Measurements from ENCODE around the gene LYRM4.

LYRM4 gene

DNA sequence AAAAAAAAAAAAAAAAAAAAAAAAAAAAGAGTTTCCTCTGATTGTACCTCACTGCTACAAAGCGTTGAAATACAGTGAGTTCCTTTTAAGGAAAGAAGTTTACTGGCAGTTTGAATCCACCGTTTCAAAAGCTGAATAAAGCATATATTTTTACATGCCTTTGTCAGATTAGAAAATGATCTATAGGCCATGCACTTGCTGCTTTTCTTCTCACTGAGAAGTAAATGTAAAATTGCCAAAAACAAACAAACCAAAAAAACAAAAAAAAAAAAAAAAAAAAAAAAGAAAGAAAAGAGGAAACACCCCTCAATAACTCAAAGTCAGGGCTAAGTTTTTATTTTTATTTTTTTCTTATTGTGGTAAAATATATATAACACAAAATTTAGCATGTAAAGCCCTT, 81.9 kb downstream of the LYRM4 start:
- in situ Hi-C loops (cut with MboI; ENCODE audit: low sequenced_read_pairs) = no loop called here

DNA sequence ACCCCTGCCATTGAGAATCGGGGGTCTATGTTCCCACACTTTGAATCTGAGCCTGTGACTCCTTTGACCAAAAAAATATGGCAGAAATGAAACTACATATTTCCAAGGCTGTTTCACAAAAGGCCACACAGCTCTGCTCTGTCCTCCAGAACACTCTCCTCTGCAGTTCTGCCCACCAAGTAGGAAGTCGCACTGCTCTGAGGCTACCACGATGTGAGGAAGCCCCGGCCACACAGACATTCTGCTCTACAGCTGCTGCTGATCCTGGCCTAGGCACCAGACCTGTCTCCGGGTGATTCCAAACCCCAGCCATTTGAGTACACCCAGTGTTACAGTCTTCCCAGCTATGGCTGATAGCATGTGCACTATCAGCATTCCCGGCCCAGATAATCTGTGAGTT, 85.1 kb downstream of the LYRM4 start:
- in situ Hi-C loops (cut with MboI; ENCODE audit: low sequenced_read_pairs) = no loop called here

GRCh38 chr6:5174756-5175549, 85.8 kb downstream of the LYRM4 start:
- in situ Hi-C loops (cut with MboI; ENCODE audit: low sequenced_read_pairs) = no loop called here

DNA sequence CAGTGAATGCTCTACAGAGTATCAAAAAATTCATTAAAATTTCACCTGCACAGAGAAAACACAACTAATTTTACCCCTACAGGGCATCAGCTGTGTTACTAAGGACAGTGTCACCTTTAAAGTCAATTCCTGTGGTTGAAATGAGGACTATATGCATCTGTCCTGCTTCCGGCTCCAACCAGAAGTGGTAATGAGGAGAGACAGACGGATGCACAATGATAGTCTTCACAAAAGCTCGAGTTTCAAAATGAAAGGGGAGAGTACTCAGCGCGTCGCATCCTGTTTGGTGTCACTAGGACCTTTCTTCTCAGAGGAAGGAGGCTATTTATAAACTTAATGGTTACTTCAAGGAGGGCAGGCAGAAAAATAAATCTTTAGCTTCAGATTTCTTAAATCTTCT, 86.5 kb downstream of the LYRM4 start:
- in situ Hi-C loops (cut with MboI; ENCODE audit: low sequenced_read_pairs) = no loop called here

GRCh38 chr6:5173810-5174209, 86.9 kb downstream of the LYRM4 start:
- in situ Hi-C loops (cut with MboI; ENCODE audit: low sequenced_read_pairs) = no loop called here

DNA sequence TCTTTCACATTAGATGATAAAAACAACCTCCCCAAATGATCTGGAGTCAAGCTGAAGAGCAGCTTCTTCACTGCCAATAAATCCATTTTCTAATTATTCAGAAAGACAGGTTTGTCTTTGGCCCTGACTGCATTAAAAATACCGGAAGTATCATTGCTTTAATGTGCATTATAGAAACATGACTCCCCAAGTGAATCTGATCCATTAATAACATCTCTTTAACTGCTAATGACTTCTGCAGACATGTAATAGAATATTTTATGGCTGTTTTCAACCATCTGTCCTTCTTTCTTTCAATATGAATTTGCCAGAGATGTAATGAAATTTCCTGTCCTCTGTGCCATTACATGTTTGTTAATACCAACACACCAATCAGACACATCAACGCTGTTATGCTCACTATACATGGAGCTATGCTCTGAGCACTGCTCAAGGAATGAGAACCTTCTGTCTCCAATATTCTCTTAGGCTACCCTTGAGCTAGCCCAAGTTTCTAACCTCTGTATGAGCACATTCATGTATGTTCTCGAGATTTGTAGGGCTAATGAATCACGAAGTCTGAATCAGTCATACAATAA, 87.8 kb downstream of the LYRM4 start:
- in situ Hi-C loops (cut with MboI; ENCODE audit: low sequenced_read_pairs) = no loop called here

DNA sequence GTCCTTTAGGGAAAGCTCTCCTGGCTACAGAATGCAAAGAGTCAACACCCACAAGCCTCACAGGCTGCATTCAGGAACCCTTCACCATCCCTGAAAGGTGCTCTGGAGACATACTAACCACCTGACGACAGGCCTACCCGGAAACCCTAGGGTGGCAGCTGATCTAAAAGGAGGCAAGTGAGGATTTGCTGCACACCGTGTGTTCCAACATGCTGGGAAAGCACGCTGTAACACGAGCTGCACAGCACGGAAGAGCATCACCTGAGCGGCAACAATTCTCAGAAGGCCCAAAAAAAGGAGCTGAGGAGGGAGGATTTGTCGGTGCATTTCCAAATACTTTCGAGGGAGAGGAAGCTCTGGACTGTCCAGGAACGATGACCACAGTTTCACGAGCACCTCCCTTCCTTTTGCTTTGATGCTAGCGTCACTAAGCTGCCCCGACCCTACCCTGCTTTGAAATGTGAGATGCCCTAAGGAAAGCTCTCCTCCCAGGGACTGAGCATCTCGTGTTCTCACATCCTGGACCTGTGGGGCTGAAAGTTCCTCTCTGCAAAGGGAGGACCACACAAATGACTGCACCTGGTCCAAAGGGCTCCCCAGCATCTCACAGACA, 88.6 kb downstream of the LYRM4 start:
- in situ Hi-C loops (cut with MboI; ENCODE audit: low sequenced_read_pairs) = no loop called here

DNA sequence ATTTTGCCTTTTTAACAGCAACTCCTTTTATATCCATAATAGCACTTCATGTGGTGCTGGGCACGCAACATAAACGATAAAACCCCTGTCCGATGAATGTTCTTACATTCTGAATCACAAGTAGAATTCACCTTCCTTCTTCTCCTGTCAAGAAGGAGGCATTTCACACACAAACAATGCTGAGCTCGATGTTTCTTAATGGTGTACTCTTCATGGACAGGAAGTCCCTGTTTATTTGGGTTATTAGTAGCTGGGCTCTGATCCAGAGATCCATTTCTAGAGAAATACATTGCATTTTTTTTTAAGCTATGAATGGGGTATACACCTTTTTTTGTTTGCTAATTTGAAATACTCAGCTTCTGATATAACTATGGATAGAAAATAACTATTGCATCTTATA, 93.2 kb downstream of the LYRM4 start:
- in situ Hi-C loops (cut with MboI; ENCODE audit: low sequenced_read_pairs) = no loop called here

- in situ Hi-C loops (cut with MboI; ENCODE audit: low sequenced_read_pairs) = no loop called here
Measured at GRCh38 chr6:5164092-5164491, 96.7 kb downstream of the LYRM4 start.

- in situ Hi-C loops (cut with MboI; ENCODE audit: low sequenced_read_pairs) = no loop called here
Measured at GRCh38 chr6:5163247-5163646, 97.5 kb downstream of the LYRM4 start.

DNA sequence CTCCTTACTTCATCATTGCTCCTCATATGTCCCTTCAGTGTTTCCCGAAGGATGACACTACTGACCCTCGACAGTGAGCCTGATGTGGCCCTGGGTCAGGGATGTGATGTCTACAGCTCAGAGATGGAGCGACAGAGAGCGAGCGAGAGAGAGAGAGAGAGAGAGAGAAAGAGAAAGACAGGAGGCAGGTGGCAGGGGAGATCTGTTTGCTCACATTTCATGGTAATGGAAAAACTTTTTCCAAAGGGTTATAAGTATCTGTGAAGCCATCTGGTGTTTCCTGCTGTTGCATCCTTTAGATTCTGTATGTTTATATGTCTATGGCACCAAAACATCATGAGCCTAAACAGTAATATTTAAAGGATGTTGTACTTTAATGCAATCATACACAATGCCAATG, 98.4 kb downstream of the LYRM4 start:
- in situ Hi-C loops (cut with MboI; ENCODE audit: low sequenced_read_pairs) = no loop called here

- in situ Hi-C loops (cut with MboI; ENCODE audit: low sequenced_read_pairs) = no loop called here
Measured at GRCh38 chr6:5160206-5160605, 100.5 kb downstream of the LYRM4 start.

DNA sequence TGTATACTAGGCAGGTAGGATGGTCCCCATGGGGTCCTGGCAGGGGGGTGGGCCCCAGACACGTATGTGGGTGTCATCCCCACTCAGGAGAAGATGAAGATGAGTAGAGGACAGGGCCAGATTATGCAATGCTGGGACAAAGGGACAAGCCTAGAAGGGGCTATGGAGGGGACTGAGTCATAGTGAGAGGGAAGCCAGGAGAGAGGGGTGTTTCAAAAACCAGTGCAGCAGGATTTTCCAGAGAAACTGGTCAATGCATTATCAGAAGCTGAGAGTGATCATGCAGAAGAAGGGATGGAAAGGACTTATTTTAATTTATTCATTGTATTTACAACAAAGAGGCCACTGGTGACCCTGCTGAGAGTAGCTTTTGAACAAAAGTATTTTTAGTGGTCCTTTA, 101.6 kb downstream of the LYRM4 start:
- in situ Hi-C loops (cut with MboI; ENCODE audit: low sequenced_read_pairs) = no loop called here

DNA sequence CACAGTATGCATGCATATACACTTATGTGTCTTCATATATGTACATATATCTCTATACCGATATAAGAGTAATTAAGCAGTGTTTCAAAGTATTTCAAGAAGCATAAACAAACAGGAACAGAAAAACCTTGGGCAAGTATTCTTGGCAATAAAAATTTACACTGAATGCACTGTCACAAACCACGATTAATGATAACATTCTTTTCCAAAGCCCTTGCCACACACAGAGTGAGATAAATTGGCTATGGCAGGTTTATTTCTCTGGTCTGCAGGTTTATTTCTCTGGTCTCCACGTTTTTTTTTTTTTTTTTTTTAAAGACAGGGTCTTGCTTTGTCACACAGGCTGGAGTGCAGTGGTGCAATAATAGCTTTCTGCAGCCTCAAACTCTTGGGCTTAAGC, 102.6 kb downstream of the LYRM4 start:
- in situ Hi-C loops (cut with MboI; ENCODE audit: low sequenced_read_pairs) = no loop called here

- in situ Hi-C loops (cut with MboI; ENCODE audit: low sequenced_read_pairs) = no loop called here
Measured at GRCh38 chr6:5157621-5158138, 103.1 kb downstream of the LYRM4 start.

GRCh38 chr6:5156627-5157026, 104.1 kb downstream of the LYRM4 start:
- in situ Hi-C loops (cut with MboI; ENCODE audit: low sequenced_read_pairs) = no loop called here

DNA sequence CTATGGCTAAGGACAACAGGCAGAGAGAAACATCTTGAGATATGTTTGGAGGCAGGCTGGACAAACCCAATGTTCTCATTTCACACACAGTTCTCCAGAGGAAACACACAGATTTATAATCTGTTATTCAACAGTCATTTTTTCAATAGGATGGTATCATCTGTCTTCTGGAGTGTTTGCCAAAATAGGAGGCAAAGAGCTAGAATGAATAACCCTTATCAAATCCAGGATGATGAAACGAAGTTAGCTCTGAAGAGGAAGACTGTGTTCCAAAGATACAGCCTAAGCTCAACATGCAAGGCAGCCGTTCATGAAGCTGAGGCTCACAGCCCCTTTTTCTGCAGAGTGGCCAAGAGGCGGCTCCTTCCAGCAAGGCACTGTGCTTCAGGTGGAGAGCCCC, 104.8 kb downstream of the LYRM4 start:
- in situ Hi-C loops (cut with MboI; ENCODE audit: low sequenced_read_pairs) = no loop called here

DNA sequence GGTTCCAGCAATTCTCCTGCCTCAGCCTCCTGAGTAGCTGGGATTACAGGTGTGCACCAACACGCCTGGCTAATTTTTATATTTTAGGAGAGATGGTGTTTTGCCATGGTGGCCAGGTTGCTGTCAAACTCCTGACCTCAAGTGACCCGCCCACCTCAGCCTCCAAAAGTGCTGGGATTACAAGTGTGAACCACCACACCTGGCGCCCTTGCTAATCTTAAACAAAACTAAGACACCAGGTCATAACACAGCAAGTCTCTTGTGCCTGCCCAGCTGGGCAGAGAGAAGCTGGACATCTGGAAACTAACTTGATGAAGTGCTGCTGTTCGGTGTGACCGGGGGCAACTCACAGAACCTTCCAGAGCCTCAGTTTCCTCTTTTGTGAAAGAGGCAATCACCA, 107.6 kb downstream of the LYRM4 start:
- in situ Hi-C loops (cut with MboI; ENCODE audit: low sequenced_read_pairs) = no loop called here

DNA sequence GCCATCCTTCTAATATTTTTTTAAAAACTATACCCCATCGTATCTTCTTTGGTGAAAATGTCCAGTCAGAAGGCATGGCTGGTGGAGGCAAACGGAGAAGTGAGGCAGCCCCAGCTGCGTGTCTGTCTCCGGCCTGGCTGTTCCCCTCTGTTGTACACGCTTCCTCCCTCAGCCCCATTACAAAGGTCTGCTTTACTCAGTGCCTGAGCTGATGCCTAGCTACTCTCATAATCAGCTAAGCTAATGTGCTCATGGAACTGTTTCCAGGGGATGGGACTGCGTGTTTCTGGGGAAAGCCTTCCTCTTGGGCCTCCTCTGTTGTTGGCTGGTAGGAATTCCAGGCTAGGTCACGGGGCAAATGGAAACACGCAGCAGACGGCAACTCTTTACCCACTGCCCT, 108.3 kb downstream of the LYRM4 start:
- in situ Hi-C loops (cut with MboI; ENCODE audit: low sequenced_read_pairs) = no loop called here

GRCh38 chr6:5151955-5152401, 108.8 kb downstream of the LYRM4 start:
- in situ Hi-C loops (cut with MboI; ENCODE audit: low sequenced_read_pairs) = no loop called here

GRCh38 chr6:5151360-5151954, 109.3 kb downstream of the LYRM4 start:
- in situ Hi-C loops (cut with MboI; ENCODE audit: low sequenced_read_pairs) = no loop called here
